Hepatocyte (in vitro differentiated cells): ENCODE data around the gene ADGRD1.

Experiments used
- CTCF ChIP-seq: fragments of 200-600 bp; sonication (generic); IDR thresholded peaks from 2 replicates; pipeline ENCODE4 v1.5.1; 2016; ENCODE audit warnings: antibody characterized with exemption, mild to moderate bottlenecking; ENCODE audit not compliant: poor library complexity
- EZH2 ChIP-seq: fragments of 200-600 bp; sonication (generic); IDR thresholded peaks from 2 replicates; pipeline ENCODE4 v1.6.1; 2016; ENCODE audit warnings: antibody characterized with exemption, mild to moderate bottlenecking, borderline replicate concordance
- EZH2phosphoT487 ChIP-seq: fragments of 200-600 bp; sonication (generic); IDR thresholded peaks from one replicate; pipeline ENCODE4 v1.6.1; 2018; ENCODE audit warnings: antibody characterized with exemption, mild to moderate bottlenecking, low read depth, moderate library complexity; ENCODE audit not compliant: unreplicated experiment, severe bottlenecking

DNA sequence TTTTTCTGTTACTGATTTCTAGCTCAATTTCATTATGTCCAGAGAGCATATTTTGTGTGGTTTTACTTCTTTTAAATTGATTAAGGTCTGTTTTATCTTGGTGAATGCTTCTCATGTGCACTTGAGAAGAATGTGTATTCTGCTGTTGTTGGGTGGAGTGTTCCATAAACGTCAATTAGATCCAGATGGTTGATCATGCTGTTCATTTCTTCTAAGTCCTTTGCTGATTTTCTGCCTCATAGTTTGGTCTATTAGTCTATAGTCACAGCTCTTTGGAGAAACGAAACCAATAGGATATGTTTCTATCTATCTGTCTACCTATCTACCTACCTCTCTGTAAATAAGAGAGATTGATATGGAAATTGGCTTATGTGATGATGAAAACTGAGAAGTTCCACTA is 17.1 kb upstream of the ADGRD1 start:
- no peak for TF ChIP-seq CTCF
- TF ChIP-seq EZH2: no peak
- no peak for TF ChIP-seq EZH2phosphoT487
